Type B pancreatic cell (in vitro differentiated cells): ENCODE data around the gene SEMA3G. TPM values are rescaled to one million over a fixed set of nuclear protein-coding genes. Genes with fewer than 3 reads are reported as not detected.

ENCODE experiments used
- DNase-seq: peaks from one replicate; pipeline ENCODE4 v3.0.0; 2021; ENCODE audit warnings: mixed read lengths; ENCODE audit not compliant: unreplicated experiment; ENCODE audit errors: extremely low spot score
- H3K27ac Mint-ChIP-seq: 2 replicates; pipeline ENCODE4 v1.8.0; 2021; ENCODE audit warnings: mild to moderate bottlenecking, mixed read lengths
- H3K27me3 Mint-ChIP-seq: 2 replicates; pipeline ENCODE4 v1.8.0; 2021; ENCODE audit warnings: mixed read lengths
- H3K36me3 Mint-ChIP-seq: 2 replicates; pipeline ENCODE4 v1.8.0; 2021; ENCODE audit warnings: mixed read lengths
- H3K4me1 Mint-ChIP-seq: one replicate; pipeline ENCODE4 v1.8.0; 2021; ENCODE audit warnings: mixed read lengths; ENCODE audit not compliant: unreplicated experiment
- H3K4me3 Mint-ChIP-seq: 2 replicates; pipeline ENCODE4 v1.8.0; 2021; ENCODE audit warnings: mild to moderate bottlenecking, mixed read lengths
- H3K9me3 Mint-ChIP-seq: 2 replicates; pipeline ENCODE4 v1.8.0; 2021; ENCODE audit warnings: mixed read lengths
- CTCF ChIP-seq: fragments of 200-600 bp; sonication (generic); conservative IDR thresholded peaks from 2 replicates; pipeline ENCODE4 v1.5.0; 2021; ENCODE audit warnings: antibody characterized with exemption, mild to moderate bottlenecking
- total RNA-seq: library from RNA; stranded (reverse); gene quantifications from 2 replicates; pipeline ENCODE4 v1.2.1, GENCODE V29; 2021; ENCODE audit warnings: low replicate concordance

SEMA3G gene
- total RNA-seq, 1 donor from 2014 or later = 0.77 TPM

DNA sequence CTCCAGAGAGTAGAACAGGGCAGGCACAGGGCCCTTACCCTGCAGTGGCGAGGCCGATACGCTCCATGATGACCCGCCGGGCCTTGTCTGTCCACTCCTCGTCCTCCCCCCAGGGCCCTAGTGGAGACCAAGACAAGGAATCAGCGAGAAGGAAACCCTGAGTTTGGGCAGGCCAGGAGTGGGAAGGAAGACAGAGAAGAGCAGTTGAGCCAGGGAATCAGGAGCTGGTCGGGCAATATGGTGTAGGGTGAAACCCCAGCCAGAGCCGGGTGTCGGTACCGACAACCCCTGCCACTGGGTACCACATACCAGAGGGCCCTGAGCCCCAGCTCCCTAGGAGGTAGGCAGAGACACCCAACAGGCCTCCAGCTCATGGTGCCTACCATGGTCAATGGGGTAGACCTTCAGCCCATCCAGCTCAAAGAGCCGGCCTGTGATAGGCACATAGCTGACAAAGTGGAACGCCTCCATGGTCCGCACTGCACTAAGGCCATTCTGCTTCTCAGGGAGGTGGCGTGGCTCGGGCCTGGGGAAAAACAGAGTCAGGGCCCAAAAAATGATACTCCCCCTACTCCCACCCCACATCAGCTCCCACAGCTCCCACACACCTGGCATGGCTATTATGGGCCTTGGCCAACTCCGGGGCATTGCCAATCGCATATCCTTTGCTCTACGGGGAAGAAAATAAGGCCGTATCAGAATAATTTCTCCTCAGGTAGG is 38.0 kb downstream of the SEMA3G start:
- Mint-ChIP-seq H3K4me3 (no peak overlapping the region), H3K9me3 (no peaks in the 10 kb centered on the region), H3K36me3 (peaks cover 15% of the 10 kb centered on the region), H3K4me1 (peaks cover 16% of the 10 kb centered on the region), H3K27ac (no peak overlapping the region), H3K27me3 (no peaks in the 10 kb centered on the region)
- TF ChIP-seq CTCF = no peak
- DNase-seq = no peak

DNA sequence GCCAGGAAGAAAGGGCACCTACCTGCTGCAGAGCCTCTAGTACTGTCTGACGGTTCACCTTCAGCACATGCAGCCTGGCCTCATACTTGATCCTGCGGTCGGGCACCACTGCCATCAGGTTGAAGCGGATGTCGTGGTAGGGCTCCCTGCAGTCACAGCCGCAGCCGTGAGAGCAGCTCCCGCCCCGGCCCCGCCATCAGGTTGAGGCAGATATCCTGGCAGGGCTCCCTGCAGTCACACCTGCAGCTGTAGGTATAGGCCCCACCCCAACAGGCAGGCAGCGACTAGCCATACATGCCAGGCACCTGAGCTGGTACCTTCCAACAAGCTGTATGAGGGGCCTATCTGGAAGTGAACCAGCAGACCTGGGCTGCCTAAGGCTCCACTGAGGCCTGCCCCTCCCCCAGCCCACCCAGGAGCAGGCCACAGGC is 38.7 kb downstream of the SEMA3G start:
- H3K4me1 Mint-ChIP-seq = peaks cover 11% of the 10 kb centered on the region
- no peak overlapping the region for H3K4me3 Mint-ChIP-seq
- no peaks in the 10 kb centered on the region for H3K9me3 Mint-ChIP-seq
- no peak for DNase-seq
- TF ChIP-seq CTCF = no peak
- H3K27me3 Mint-ChIP-seq = no peaks in the 10 kb centered on the region
- no peak overlapping the region for H3K27ac Mint-ChIP-seq
- peaks cover 15% of the 10 kb centered on the region for H3K36me3 Mint-ChIP-seq

- Mint-ChIP-seq H3K9me3 (no peaks in the 10 kb centered on the region), H3K36me3 (peaks cover 15% of the 10 kb centered on the region), H3K27me3 (no peaks in the 10 kb centered on the region), H3K4me3 (no peak overlapping the region), H3K4me1 (peaks cover 8% of the 10 kb centered on the region), H3K27ac (no peak overlapping the region)
- TF ChIP-seq CTCF = no peak
- DNase-seq = no peak
Measured at GRCh38 chr3:52405601-52406110, 39.2 kb downstream of the SEMA3G start.

DNA sequence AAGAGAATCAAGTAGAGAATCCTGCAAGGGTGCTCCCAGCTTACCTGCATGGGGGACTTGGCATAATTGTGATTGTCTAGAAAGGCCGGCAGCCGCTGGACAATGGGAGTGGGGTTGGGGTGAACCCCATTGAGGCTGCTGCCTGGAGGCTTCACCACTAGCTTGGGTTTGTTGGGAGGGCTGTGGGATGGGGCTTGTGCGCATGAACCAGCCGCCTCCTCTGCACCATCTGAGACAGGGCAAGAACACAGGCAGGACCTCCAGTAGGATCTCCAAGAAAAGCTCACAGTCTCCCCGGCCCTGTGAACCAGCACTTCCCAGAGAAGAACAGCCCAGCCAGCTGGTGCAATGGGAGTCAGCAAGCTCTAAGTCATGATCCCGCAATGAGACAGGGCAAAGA is 39.8 kb downstream of the SEMA3G start:
- H3K4me1 Mint-ChIP-seq = peaks cover 8% of the 10 kb centered on the region
- DNase-seq = no peak
- no peak overlapping the region for H3K4me3 Mint-ChIP-seq
- H3K36me3 Mint-ChIP-seq = peaks cover 15% of the 10 kb centered on the region
- H3K27me3 Mint-ChIP-seq = no peaks in the 10 kb centered on the region
- TF ChIP-seq CTCF = no peak
- no peaks in the 10 kb centered on the region for H3K9me3 Mint-ChIP-seq
- H3K27ac Mint-ChIP-seq = no peak overlapping the region

DNA sequence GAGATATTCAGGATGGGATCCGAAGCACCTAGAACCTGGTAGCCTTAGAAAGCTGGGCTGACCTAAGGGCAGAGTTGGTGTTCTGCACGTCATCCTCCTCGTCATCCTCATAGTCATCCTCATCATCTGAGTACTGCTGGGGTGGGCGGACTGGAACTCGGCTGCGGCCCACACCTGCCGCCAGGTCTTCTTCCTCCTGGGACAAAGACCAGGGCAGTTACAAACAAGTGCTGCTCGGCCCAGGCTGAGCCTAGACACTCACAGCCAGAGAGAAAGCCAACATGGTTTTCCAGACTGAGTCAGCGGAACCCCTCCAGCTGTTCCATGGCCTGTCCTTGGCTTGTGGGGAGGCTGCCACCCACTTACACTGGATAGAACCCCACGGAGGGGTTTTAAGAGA is 40.5 kb downstream of the SEMA3G start:
- Mint-ChIP-seq H3K36me3 (peaks cover 15% of the 10 kb centered on the region), H3K27me3 (no peaks in the 10 kb centered on the region), H3K4me1 (peaks cover 8% of the 10 kb centered on the region), H3K4me3 (no peak overlapping the region), H3K9me3 (no peaks in the 10 kb centered on the region), H3K27ac (no peak overlapping the region)
- TF ChIP-seq CTCF = no peak
- no peak for DNase-seq
